ENCODE results near the gene NKAIN1.

DNA sequence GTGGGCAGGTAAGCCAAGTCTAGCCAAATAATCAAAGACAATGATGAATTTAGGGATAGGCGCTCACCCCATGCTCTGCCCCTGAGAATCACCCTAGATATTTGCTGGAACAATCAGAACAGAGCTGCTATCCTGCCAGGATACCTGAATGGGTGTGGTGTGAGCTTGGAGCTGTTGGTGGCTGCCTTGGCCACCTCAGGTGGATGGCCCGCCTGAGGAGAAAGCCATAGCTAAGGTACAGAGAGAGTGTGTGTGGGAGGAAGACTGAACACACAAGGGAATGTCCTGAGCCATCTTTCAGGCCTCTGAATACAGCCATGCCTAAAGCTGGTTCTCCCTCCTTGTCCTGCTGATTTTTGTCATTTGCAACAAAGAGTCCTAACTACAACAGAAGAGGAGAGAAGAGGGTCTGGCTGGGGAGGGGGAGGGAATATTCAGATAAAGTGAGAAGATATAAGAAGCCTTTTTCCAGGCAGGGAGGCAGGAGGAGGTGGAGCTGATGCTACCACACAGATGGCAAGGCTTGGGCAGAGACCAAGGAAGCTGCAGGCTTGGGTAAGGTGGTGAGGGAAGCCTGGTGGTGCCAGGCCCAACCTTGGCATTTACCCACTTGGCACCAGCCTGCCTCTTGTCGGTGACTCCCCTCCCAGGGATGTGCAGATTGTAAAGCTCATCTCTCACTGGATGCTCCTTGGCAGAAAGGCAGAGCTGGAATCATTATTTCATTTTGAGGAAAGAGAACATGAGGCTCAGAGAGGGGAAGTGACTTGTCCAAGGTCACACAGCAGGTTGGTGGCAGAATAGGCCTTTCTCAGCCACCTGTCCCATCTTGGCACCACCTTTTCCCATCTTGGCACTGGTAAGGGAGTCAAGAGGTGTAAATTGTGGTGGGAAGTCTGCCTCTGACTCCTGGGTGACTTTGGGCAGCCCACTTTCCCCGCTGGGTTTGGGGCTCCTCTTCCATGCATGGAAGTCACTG, 49.7 kb downstream of the NKAIN1 start:
- TF ChIP-seq POLR2A (IDR thresholded peaks at IDR 0.05), result no peak
- TF ChIP-seq CTCF (IDR thresholded peaks at IDR 0.05), result no peak

All from esophagus squamous epithelium (tissue), 4 donors.